Spinal cord (tissue), 10 donors: ENCODE measurements around the gene FCHO1. TPM values are rescaled to one million over a fixed set of nuclear protein-coding genes. Genes with fewer than 3 reads are reported as not detected.

Source experiments
- DNase-seq, 6 donors: peaks; one replicate each; pipeline versions ENCODE4 v3.0.0 to v3.0.0-alpha.2; 2013 to 2015; ENCODE audit warnings: low spot score in 6 of 6, low read depth in 4 of 6
- H3K27ac ChIP-seq: one replicate; pipeline ENCODE4 v1.5.1; 2013; ENCODE audit warnings: low read depth, low read length, control low read depth
- H3K27me3 ChIP-seq: one replicate; pipeline ENCODE4 v1.6.1; 2013; ENCODE audit warnings: low read length; ENCODE audit not compliant: control insufficient read depth, insufficient read depth
- H3K36me3 ChIP-seq: one replicate; pipeline ENCODE4 v1.6.1; 2013; ENCODE audit warnings: low read length; ENCODE audit not compliant: control insufficient read depth, insufficient read depth
- H3K4me1 ChIP-seq: one replicate; pipeline ENCODE4 v1.6.1; 2013; ENCODE audit warnings: low read length; ENCODE audit not compliant: control insufficient read depth, insufficient read depth
- H3K4me3 ChIP-seq: one replicate; pipeline ENCODE4 v1.5.1; 2013; ENCODE audit warnings: low read depth, low read length, control low read depth
- H3K9me3 ChIP-seq: one replicate; pipeline ENCODE4 v1.6.1; 2013; ENCODE audit warnings: low read length; ENCODE audit not compliant: control insufficient read depth, insufficient read depth
- WGBS: methylation state at CpG from one replicate; pipeline ENCODE4 v1.1.5; 2013; ENCODE audit warnings: missing lambda C conversion rate; ENCODE audit not compliant: insufficient coverage; 5-methylcytosine and 5-hydroxymethylcytosine counted together
- polyA plus RNA-seq, 2 donors: library from polyadenylated mRNA; unstranded; fragments of 120-200 nt; gene quantifications; one replicate each; pipeline ENCODE4 v1.2.1, GENCODE V29; 2013; ENCODE audit not compliant: insufficient read length in 2 of 2
- total RNA-seq, 2 donors: library from RNA; depleted of rRNA in 1 of 2; stranded (reverse); fragments of 120-200 nt in 1 of 2; fragments of >200 nt in 1 of 2; gene quantifications; one replicate each; pipeline versions ENCODE4 v1.2.3 to v1.2.4, GENCODE V29; 2013 to 2014
- donor health status: healthy.

The FCHO1 gene
- total and polyA plus RNA-seq, 4 donors = 6.8 to 41.9 (median 21.5) TPM

DNA sequence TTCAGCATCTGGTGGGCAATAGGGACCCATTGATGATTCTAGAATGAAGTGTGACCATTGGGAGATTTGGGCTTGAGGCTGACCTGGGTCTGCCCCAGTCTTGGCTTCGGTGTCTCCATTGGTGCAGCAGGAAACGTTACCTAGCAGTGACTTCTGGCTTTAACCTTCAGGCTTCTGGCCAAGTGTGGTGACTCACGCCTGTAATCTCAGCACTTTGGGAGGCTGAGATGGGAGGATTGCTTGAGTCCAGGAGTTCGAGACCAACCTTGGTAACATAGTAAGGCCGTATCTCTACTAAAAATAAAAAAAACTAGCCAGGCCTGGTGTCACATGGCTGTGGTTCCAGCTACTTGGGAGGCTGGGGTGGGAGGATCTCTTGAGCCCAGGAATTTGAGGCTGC, 7.2 kb downstream of the FCHO1 start:
- H3K36me3 ChIP-seq = peaks cover 33% of the 10 kb centered on the region
- H3K27me3 ChIP-seq = no peaks in the 10 kb centered on the region
- no peak for DNase-seq
- no peak overlapping the region for H3K27ac ChIP-seq
- no peaks in the 10 kb centered on the region for H3K9me3 ChIP-seq
- WGBS = 83% methylated on average over 3 of the region's 5 CpGs
- H3K4me1 ChIP-seq = peaks cover 43% of the 10 kb centered on the region
- no peak overlapping the region for H3K4me3 ChIP-seq

DNA sequence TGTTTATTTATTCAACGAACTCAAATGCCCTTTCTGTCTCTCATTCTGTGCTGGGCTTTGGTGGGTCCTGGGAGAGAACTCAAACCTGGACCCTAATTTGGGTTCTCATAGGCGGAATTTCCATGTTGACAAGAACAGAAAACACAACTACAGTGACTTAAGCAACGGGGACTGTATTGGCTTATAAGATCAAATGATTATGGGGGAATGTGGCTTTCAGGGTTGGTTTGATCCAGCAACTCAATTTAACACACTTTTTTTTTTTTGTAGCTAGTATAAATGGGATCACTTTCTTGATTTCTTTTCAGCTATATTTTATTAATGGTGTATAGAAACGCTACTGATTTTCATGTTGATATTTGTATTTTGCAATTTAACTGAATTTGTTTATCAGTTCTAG, 9.9 kb downstream of the FCHO1 start:
- no peaks in the 10 kb centered on the region for H3K9me3 ChIP-seq
- 80% methylated on average over 1 of the region's 4 CpGs for WGBS
- H3K4me1 ChIP-seq = peaks cover 18% of the 10 kb centered on the region
- H3K36me3 ChIP-seq = peaks cover 35% of the 10 kb centered on the region
- DNase-seq = no peak
- H3K27me3 ChIP-seq = no peaks in the 10 kb centered on the region
- H3K27ac ChIP-seq = no peak overlapping the region
- H3K4me3 ChIP-seq = no peak overlapping the region

DNA sequence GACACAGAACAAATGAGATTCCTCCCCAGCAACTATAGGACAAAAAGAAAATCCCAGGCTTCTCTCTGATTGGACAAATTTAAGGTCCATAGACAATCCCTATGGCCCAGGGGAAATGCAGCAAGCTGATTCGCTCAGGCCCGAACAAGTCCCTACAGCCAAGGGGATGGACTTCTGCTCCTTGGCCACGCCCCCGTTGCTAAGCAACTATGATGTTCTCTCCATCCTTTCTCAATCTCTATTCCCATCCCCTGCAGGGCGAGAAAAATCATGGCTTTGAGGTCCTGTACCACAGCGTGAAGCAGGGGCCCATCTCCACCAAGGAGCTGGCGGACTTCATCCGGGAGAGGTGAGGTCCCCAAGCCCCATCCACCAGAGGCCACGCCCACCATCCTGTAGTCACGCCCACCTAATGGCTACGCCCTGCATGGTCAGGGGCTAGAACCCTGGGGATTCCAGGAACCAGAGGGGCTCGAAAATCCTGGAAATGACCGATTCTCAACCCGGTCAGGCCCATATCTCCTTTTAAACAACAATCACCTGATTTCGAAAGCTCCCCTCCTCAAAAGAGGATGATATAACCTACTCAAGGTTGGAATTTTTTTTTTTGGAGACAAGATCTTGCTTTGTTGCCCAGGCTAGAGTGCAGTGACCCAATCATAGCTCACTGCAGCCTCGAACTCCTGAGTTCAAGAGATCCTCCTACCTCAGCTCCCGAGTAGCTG, 11.4 kb downstream of the FCHO1 start:
- Histone ChIP-seq H3K4me1 (peaks cover 9% of the 10 kb centered on the region), H3K9me3 (no peaks in the 10 kb centered on the region), H3K27me3 (no peaks in the 10 kb centered on the region), H3K36me3 (peaks cover 40% of the 10 kb centered on the region), H3K4me3 (no peak overlapping the region), H3K27ac (no peak overlapping the region)
- 36% methylated on average over 17 of the region's 17 CpGs for WGBS
- DNase-seq = peak; percentile 56 to 98 (median 80)

DNA sequence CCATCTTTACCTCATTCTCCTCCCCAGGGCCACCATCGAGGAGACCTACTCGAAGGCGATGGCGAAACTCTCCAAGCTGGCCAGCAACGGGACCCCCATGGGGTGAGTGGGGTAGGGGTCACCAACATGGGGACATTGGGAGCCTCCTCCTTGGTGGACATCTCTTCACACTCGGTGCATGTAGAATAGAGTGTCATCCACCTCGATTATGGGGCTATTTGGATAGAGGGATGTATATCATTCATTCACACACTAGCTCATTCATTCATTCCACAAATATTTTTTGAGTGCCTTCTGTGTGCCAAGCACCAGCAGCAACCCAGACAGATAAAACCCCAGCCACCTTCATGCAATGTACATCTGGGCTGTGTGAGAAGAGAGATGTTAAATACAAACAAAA, 13.1 kb downstream of the FCHO1 start:
- whole genome bisulfite sequencing = no CpG with 5 or more reads among the region's 7 CpGs
- peaks cover 44% of the 10 kb centered on the region for H3K36me3 ChIP-seq
- no peaks in the 10 kb centered on the region for H3K9me3 ChIP-seq
- DNase-seq = no peak
- H3K27me3 ChIP-seq = no peaks in the 10 kb centered on the region
- H3K4me1 ChIP-seq = peaks cover 9% of the 10 kb centered on the region
- H3K27ac ChIP-seq = no peak overlapping the region
- no peak overlapping the region for H3K4me3 ChIP-seq

DNA sequence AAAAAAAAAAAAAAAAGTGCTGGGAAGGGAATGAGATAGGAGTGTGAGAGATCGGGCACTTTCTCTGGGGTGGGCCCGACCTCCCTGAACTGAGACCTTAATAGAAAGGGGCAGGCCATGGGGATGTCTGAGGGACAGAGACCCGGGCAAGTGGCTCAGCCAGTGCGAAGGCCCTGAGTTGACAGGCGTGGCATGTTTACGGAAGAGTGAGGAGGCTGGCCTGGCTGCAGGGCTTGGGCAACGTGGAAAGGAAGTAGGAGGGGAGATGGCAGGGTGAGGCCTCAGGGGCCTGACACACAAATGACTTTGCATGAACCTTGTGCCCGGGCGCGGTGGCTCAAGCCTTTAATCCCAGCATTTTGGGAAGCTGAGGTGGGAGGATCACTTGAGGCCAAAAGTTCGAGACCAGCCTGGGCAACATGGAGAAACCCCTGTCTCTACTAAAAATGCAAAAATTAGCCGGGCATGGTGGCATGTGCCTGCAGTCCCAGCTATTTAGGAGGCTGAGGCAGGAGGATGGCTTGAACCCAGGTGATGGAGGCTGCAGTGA, 13.9 kb downstream of the FCHO1 start:
- H3K4me1 ChIP-seq = peaks cover 9% of the 10 kb centered on the region
- no peak for DNase-seq
- H3K27me3 ChIP-seq = no peaks in the 10 kb centered on the region
- no peak overlapping the region for H3K27ac ChIP-seq
- H3K4me3 ChIP-seq = no peak overlapping the region
- H3K36me3 ChIP-seq = peaks cover 50% of the 10 kb centered on the region
- no peaks in the 10 kb centered on the region for H3K9me3 ChIP-seq
- 70% methylated on average over 11 of the region's 12 CpGs for WGBS

DNA sequence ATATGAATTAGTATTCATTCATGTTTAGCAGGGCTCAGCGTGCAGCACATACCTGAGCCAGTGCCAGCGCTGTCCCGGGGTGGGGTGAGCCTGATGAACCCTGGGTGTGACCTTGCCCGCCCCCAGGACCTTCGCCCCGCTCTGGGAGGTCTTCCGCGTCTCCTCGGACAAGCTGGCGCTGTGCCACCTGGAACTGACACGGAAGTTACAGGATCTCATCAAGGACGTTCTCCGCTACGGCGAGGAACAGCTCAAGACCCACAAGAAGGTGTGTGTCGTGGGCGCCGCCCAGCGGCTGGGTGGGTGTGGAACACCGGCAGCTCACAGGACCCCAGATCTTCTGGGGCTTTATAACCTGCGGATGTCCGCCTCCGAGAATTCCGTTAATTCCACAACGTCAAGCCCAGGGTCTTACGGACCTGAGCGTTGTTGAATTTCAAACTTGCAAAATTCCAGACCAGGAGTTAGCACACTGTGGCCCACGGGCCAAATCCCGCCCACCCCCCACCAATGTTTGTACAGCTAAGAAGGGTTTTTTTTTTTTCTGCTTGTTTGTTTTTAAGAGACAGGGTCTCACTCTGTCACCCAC, 15.4 kb downstream of the FCHO1 start:
- no peaks in the 10 kb centered on the region for H3K9me3 ChIP-seq
- H3K4me1 ChIP-seq = peaks cover 9% of the 10 kb centered on the region
- peaks cover 61% of the 10 kb centered on the region for H3K36me3 ChIP-seq
- no peak overlapping the region for H3K4me3 ChIP-seq
- H3K27ac ChIP-seq = no peak overlapping the region
- DNase-seq = peak in 2 of 6 donors; percentile 70 to 77
- WGBS = 17% methylated on average over 27 of the region's 29 CpGs
- no peaks in the 10 kb centered on the region for H3K27me3 ChIP-seq

DNA sequence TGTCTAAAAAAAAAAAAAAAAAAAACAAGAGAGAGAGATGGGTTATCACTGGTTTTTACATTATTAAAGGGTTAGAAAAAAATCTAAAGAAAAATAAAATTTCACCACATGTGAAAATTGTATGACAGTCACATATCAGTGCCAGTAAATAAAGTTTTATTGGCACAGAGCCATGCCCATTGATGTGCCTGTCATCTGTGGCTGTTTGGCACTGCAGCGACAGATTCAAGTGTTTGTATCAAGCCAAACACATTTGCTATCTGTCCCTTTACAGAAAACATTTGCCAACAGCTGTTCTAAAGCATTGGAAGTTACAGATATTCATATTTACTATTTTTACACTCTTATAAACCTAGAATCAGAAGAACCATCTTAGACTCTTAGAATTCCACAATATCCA, 16.3 kb downstream of the FCHO1 start:
- Histone ChIP-seq H3K36me3 (peaks cover 70% of the 10 kb centered on the region), H3K9me3 (no peaks in the 10 kb centered on the region), H3K27ac (no peak overlapping the region)

DNA sequence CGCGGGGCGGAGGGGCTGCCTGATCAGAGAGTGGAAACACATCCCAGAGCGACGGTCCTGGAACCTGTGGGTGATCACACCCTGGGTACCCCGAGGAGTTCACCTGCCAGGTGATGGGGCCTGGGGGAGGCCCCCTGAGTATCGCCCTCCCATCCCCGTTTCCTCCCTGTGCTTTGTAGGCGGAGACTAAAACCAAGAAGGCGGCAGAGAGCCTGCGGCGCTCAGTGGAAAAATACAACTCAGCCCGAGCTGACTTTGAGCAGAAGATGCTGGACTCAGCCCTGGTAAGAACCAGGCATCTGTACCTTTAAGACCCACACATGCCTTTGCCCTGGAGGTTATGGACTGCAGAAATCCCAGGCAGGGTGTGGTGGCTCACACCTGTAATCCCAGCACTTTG, 19.3 kb downstream of the FCHO1 start:
- DNase-seq = no peak
- H3K36me3 ChIP-seq = peaks cover 73% of the 10 kb centered on the region
- H3K4me1 ChIP-seq = peaks cover 5% of the 10 kb centered on the region
- 88% methylated on average over 13 of the region's 13 CpGs for WGBS
- H3K9me3 ChIP-seq = no peaks in the 10 kb centered on the region
- no peak overlapping the region for H3K4me3 ChIP-seq
- H3K27me3 ChIP-seq = no peaks in the 10 kb centered on the region
- no peak overlapping the region for H3K27ac ChIP-seq

More for the DNA sequence above, 16.3 kb downstream of the FCHO1 start:
- peak in 1 of 6 donors; percentile 28 for DNase-seq
- peaks cover 8% of the 10 kb centered on the region for H3K4me1 ChIP-seq
- no peaks in the 10 kb centered on the region for H3K27me3 ChIP-seq
- H3K4me3 ChIP-seq = no peak overlapping the region
- no CpG with 5 or more reads among the region's 1 CpG for WGBS

DNA sequence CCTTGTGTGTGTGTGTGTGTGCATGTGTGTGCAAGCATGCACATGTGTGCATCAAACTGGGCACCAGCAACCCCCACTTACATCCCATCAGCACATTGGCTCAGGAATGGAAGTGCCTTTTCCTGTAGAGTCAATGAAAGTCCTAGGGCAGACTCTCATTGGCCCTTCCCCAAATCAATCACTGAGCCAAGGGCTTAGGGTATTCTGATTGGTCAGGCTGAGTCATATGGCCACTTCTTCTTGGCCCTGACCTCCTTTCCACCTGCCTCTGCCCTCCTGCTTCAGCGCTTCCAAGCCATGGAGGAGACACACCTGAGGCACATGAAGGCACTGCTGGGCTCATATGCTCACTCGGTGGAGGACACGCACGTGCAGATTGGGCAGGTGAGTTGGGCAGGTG, 20.9 kb downstream of the FCHO1 start:
- WGBS = 86% methylated on average over 4 of the region's 4 CpGs
- H3K9me3 ChIP-seq = no peaks in the 10 kb centered on the region
- H3K27me3 ChIP-seq = no peaks in the 10 kb centered on the region
- no peak overlapping the region for H3K4me3 ChIP-seq
- no peak for DNase-seq
- no peak overlapping the region for H3K27ac ChIP-seq
- no peaks in the 10 kb centered on the region for H3K4me1 ChIP-seq
- H3K36me3 ChIP-seq = peaks cover 78% of the 10 kb centered on the region
